Type B pancreatic cell (in vitro differentiated cells): Measurements from ENCODE around the gene KLHL17. TPM values are rescaled to one million over a fixed set of nuclear protein-coding genes. Genes with fewer than 3 reads are reported as not detected.

Experiments used
- DNase-seq: peaks from one replicate; pipeline ENCODE4 v3.0.0; 2021; ENCODE audit warnings: mixed read lengths; ENCODE audit not compliant: unreplicated experiment; ENCODE audit errors: extremely low spot score
- H3K27ac Mint-ChIP-seq: 2 replicates; pipeline ENCODE4 v1.8.0; 2021; ENCODE audit warnings: mild to moderate bottlenecking, mixed read lengths
- H3K27me3 Mint-ChIP-seq: 2 replicates; pipeline ENCODE4 v1.8.0; 2021; ENCODE audit warnings: mixed read lengths
- H3K36me3 Mint-ChIP-seq: 2 replicates; pipeline ENCODE4 v1.8.0; 2021; ENCODE audit warnings: mixed read lengths
- H3K4me1 Mint-ChIP-seq: one replicate; pipeline ENCODE4 v1.8.0; 2021; ENCODE audit warnings: mixed read lengths; ENCODE audit not compliant: unreplicated experiment
- H3K4me3 Mint-ChIP-seq: 2 replicates; pipeline ENCODE4 v1.8.0; 2021; ENCODE audit warnings: mild to moderate bottlenecking, mixed read lengths
- H3K9me3 Mint-ChIP-seq: 2 replicates; pipeline ENCODE4 v1.8.0; 2021; ENCODE audit warnings: mixed read lengths
- CTCF ChIP-seq: fragments of 200-600 bp; sonication (generic); conservative IDR thresholded peaks from 2 replicates; pipeline ENCODE4 v1.5.0; 2021; ENCODE audit warnings: antibody characterized with exemption, mild to moderate bottlenecking
- total RNA-seq: library from RNA; stranded (reverse); gene quantifications from 2 replicates; pipeline ENCODE4 v1.2.1, GENCODE V29; 2021; ENCODE audit warnings: low replicate concordance

Gene KLHL17
- total RNA-seq, 1 donor from 2014 or later, result 42.2 TPM

GRCh38 chr1:920010-920409 is 40.4 kb upstream of the KLHL17 start:
- peaks cover 44% of the 10 kb centered on the region for H3K27me3 Mint-ChIP-seq
- no peaks in the 10 kb centered on the region for H3K9me3 Mint-ChIP-seq
- H3K4me1 Mint-ChIP-seq, result peaks cover 25% of the 10 kb centered on the region
- H3K36me3 Mint-ChIP-seq, result peaks cover 4% of the 10 kb centered on the region
- H3K27ac Mint-ChIP-seq, result no peak overlapping the region
- H3K4me3 Mint-ChIP-seq, result no peak overlapping the region
- TF ChIP-seq CTCF, result no peak
- DNase-seq, result no peak

GRCh38 chr1:920521-920920 is 39.9 kb upstream of the KLHL17 start:
- peak overlapping the region; percentile 74 for H3K4me3 Mint-ChIP-seq
- peaks cover 4% of the 10 kb centered on the region for H3K36me3 Mint-ChIP-seq
- TF ChIP-seq CTCF, result no peak
- H3K9me3 Mint-ChIP-seq, result no peaks in the 10 kb centered on the region
- peaks cover 25% of the 10 kb centered on the region for H3K4me1 Mint-ChIP-seq
- no peak for DNase-seq
- H3K27me3 Mint-ChIP-seq, result peaks cover 41% of the 10 kb centered on the region
- H3K27ac Mint-ChIP-seq, result peak overlapping the region; percentile 65

- Mint-ChIP-seq H3K9me3 (no peaks in the 10 kb centered on the region), H3K4me1 (peaks cover 25% of the 10 kb centered on the region), H3K4me3 (peak overlapping the region; percentile 78), H3K27me3 (peaks cover 47% of the 10 kb centered on the region), H3K27ac (peak overlapping the region; percentile 65), H3K36me3 (peaks cover 4% of the 10 kb centered on the region)
- DNase-seq, result no peak
- TF ChIP-seq CTCF, result peak; percentile 68
Observed at GRCh38 chr1:921011-921837, 39.2 kb upstream of the KLHL17 start.

- TF ChIP-seq CTCF, result no peak
- no peaks in the 10 kb centered on the region for H3K9me3 Mint-ChIP-seq
- peaks cover 47% of the 10 kb centered on the region for H3K27me3 Mint-ChIP-seq
- peaks cover 18% of the 10 kb centered on the region for H3K4me1 Mint-ChIP-seq
- peak within 1 kb of the TSS; percentile 56 for H3K27ac Mint-ChIP-seq
- DNase-seq, result peak; percentile 89
- peak within 1 kb of the TSS; percentile 88 for H3K4me3 Mint-ChIP-seq
- peaks cover 7% of the 10 kb centered on the region for H3K36me3 Mint-ChIP-seq
Observed at GRCh38 chr1:923131-923990, 37.0 kb upstream of the KLHL17 start, which contains the start of gene SAMD11. TSS of gene SAMD11 (plus strand) at chr1:923923. CDS start at chr1:924432, 509 bp downstream.

- DNase-seq, result no peak
- H3K4me1 Mint-ChIP-seq, result peaks cover 18% of the 10 kb centered on the region
- no peak for TF ChIP-seq CTCF
- H3K9me3 Mint-ChIP-seq, result no peaks in the 10 kb centered on the region
- peaks cover 7% of the 10 kb centered on the region for H3K36me3 Mint-ChIP-seq
- H3K27ac Mint-ChIP-seq, result no peak overlapping the region
- no peak overlapping the region for H3K4me3 Mint-ChIP-seq
- H3K27me3 Mint-ChIP-seq, result peaks cover 46% of the 10 kb centered on the region
Observed at GRCh38 chr1:923991-924655, 36.3 kb upstream of the KLHL17 start.
